GM12892 (cell line): Measurements from ENCODE around the gene SLC4A8.

Experiments used
- DNase-seq: peaks from one replicate; pipeline ENCODE4 v3.0.0; 2011; ENCODE audit not compliant: insufficient read length
- FAIRE-seq: peaks from 2 replicates; lab custom pipeline; 2011; peaks lifted over from hg19 to GRCh38; lab: Jason Lieb, UNC
- POLR2A ChIP-seq: IDR thresholded peaks from 2 replicates; pipeline ENCODE4 v1.6.1; 2011; ENCODE audit warnings: low read depth, low read length, control low read depth
- POLR2AphosphoS5 ChIP-seq: IDR thresholded peaks from 2 replicates; pipeline ENCODE4 v1.6.1; 2011; ENCODE audit warnings: low read depth, low read length, control low read depth
- TAF1 ChIP-seq: IDR thresholded peaks from 2 replicates; pipeline ENCODE4 v1.6.1; 2011; ENCODE audit warnings: low read depth, mild to moderate bottlenecking, control low read depth, low read length, borderline replicate concordance

The SLC4A8 gene

GRCh38 chr12:51397670-51398069, 27.0 kb upstream of the SLC4A8 start:
- TF ChIP-seq POLR2AphosphoS5 (no peak), POLR2A (no peak), TAF1 (no peak)
- no peak for DNase-seq

GRCh38 chr12:51399891-51400290, 24.7 kb upstream of the SLC4A8 start:
- DNase-seq = no peak
- TF ChIP-seq TAF1 (no peak), POLR2AphosphoS5 (no peak), POLR2A (no peak)
- FAIRE-seq = no peak

More at GRCh38 chr12:51397670-51398069, 27.0 kb upstream of the SLC4A8 start:
- no peak for FAIRE-seq

GRCh38 chr12:51401020-51401419, 23.6 kb upstream of the SLC4A8 start:
- DNase-seq = no peak
- no peak for FAIRE-seq
- TF ChIP-seq POLR2AphosphoS5 (no peak), POLR2A (no peak), TAF1 (no peak)

DNA sequence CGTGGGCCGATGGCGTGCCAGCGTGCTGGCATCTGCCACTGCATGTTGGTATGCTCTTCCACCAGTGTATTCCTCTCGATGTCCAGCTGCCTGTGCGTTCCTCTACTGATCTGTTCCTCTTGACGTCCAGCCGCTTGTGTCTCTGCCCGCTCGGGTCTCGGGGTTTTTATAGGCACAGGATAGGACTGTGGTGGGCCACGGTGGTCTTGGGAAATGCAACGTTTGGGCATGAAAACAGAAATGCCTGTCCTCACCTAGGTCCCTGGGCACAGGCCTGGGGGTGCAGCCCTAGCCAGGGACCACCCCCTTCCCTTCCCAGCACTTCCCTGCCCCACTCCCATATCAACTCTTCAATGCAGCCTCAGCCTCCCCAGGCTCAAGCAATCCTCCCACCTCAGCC, 23.1 kb upstream of the SLC4A8 start:
- TF ChIP-seq POLR2A (no peak), TAF1 (no peak), POLR2AphosphoS5 (no peak)
- no peak for FAIRE-seq
- no peak for DNase-seq

- TF ChIP-seq POLR2A (no peak), TAF1 (no peak), POLR2AphosphoS5 (no peak)
- FAIRE-seq = no peak
Observed at GRCh38 chr12:51401900-51402299, 22.7 kb upstream of the SLC4A8 start.

GRCh38 chr12:51403159-51403558, 21.5 kb upstream of the SLC4A8 start:
- FAIRE-seq (no peak), DNase-seq (no peak)
- TF ChIP-seq TAF1 (no peak), POLR2AphosphoS5 (no peak), POLR2A (no peak)

More at GRCh38 chr12:51401900-51402299, 22.7 kb upstream of the SLC4A8 start:
- DNase-seq = no peak

DNA sequence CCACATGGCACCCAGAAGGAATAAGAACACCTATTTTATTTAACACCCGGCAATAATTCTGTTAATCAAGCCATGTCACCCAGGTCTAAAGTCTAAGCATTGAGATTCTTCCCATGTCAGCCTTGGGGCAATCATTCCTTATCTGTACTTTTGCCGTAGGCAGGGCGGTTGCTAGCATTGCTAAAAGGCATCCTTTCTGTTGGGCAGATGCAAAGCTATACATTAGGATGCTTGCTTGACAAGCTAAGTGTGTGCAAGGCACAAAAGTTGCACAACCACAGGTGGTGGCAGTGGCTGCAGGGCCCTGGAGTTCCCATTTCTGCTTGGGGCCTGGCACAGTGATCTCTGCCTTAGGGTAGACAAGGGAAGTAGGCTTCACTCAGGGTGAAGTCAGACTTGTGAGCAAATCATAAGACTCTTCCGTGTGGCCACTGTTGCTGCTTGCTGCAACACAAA, 20.9 kb upstream of the SLC4A8 start:
- no peak for FAIRE-seq

GRCh38 chr12:51404627-51405026, 20.0 kb upstream of the SLC4A8 start:
- FAIRE-seq (no peak), DNase-seq (no peak)
- no peak for TF ChIP-seq TAF1
- no peak for TF ChIP-seq POLR2A
- no peak for TF ChIP-seq POLR2AphosphoS5

More for the DNA sequence above, 20.9 kb upstream of the SLC4A8 start:
- TF ChIP-seq POLR2AphosphoS5 (no peak), POLR2A (no peak), TAF1 (no peak)
- no peak for DNase-seq

DNA sequence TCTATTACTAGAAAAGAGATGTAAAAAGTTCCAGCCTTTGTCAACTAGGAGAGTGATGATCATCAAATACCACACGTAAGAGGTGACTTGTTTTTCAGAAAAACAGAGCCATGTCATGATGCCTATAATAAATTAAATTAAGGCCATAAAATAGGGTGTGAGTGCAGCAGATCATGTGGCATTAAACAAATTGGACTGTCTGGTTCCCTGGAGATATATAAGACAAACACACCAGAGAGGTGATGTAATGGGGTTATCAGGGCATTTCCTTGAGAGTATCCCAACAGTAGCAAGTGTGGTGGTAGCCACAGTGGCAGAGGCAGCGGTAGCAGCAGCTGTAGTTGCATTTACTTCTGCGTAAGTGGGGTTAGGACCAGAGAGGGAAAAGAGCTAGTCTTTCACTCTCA, 18.8 kb upstream of the SLC4A8 start:
- TF ChIP-seq POLR2AphosphoS5 = no peak
- no peak for TF ChIP-seq POLR2A
- TF ChIP-seq TAF1 = no peak
- DNase-seq = no peak
- FAIRE-seq = no peak

- TF ChIP-seq POLR2A (no peak), TAF1 (no peak), POLR2AphosphoS5 (no peak)
- DNase-seq (no peak), FAIRE-seq (no peak)
Observed at GRCh38 chr12:51406290-51406689, 18.3 kb upstream of the SLC4A8 start.

GRCh38 chr12:51406859-51407258, 17.8 kb upstream of the SLC4A8 start:
- DNase-seq (no peak), FAIRE-seq (no peak)
- TF ChIP-seq TAF1 = no peak
- TF ChIP-seq POLR2AphosphoS5 = no peak
- no peak for TF ChIP-seq POLR2A

DNA sequence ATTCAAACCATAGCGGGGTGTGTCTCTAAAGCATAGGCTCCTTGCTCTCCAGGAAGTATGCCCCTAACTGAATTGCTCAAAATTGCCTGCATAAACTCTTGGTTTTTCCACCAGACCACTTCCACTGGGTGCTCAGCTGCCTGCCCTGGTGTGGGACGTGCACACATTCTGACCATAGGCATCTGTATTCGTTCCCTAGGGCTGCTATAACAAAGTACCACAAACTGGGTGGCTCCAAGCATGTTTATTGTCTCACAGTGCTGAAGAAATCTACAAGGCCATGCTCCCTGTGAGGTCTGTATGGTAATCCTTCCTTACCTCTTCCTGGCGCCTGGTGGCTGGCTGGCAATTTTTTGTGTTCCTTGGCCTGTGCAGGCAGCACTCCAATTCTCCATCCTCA, 17.0 kb upstream of the SLC4A8 start:
- no peak for DNase-seq
- TF ChIP-seq TAF1 (no peak), POLR2AphosphoS5 (no peak), POLR2A (no peak)
- FAIRE-seq = no peak
